K562 (cell line): ENCODE results near the gene PFKFB2. TPM values are rescaled to one million over a fixed set of nuclear protein-coding genes. Genes with fewer than 3 reads are reported as not detected.
A peak's percentile ranks its signal among the peaks of the same experiment; 100 is the strongest.

Experiments used
- JUN ChIP-seq, 2 experiments: sonication (generic) in 1 of 2; formaldehyde crosslinking in 1 of 2; IDR thresholded peaks; 2 replicates each; pipeline versions ENCODE4 v1.6.1 to v1.8.0; 2012 to 2022; ENCODE audit warnings: borderline replicate concordance in 2 of 2, mild to moderate bottlenecking in 2 of 2, improper control_type of control experiment in 1 of 2, low read depth in 1 of 2, low read length in 1 of 2, missing genetic modification reagents in 1 of 2
- ZNF282 ChIP-seq: sonication (generic); formaldehyde crosslinking; IDR thresholded peaks from 2 replicates; pipeline ENCODE4 v1.8.1; 2023; ENCODE audit warnings: missing genetic modification reagents
- ZNF407 ChIP-seq: fragments of 450-650 bp; IDR thresholded peaks from 2 replicates; pipeline ENCODE4 v1.6.1; 2016; ENCODE audit warnings: low read depth
- polyA plus RNA-seq, 8 experiments: library from polyadenylated mRNA; depleted of rRNA in 4 of 8; stranded (reverse) in 5 of 8; unstranded in 3 of 8; fragments of >200 nt; fragmentation: Nextera tagmentation in 2 of 8; fragmentation: Illumina TruSeq in 1 of 8; extraction: Ambion mirVana in 2 of 8; extraction: Trizol in 1 of 8; gene quantifications; 2 replicates each; pipeline versions ENCODE4 v1.2.1 to v1.2.3, GENCODE V29; 2011 to 2014; ENCODE audit warnings: inconsistent platforms in 1 of 8, missing spikeins in 1 of 8
- total RNA-seq, 7 experiments: library from RNA; depleted of rRNA in 6 of 7; stranded (reverse); fragments of >200 nt in 6 of 7; fragmentation: Illumina TruSeq in 2 of 7; extraction: Trizol in 2 of 7; gene quantifications; 2 replicates each; pipeline versions ENCODE4 v1.2.1 to v1.2.3, GENCODE V29; 2011 to 2021; ENCODE audit warnings: low replicate concordance in 1 of 7

Gene PFKFB2
- total and polyA plus RNA-seq, 9 of the 15 experiments (the other 6 are each of a cell fraction or from before 2014, with no cell fraction given): 6.9 to 26.0 (median 16.4) TPM

GRCh38 chr1:207051191-207051943 lies 1.7 kb upstream of the PFKFB2 start, which contains the start of gene YOD1 (continued):
- TF ChIP-seq ZNF407: no peak
- no peak for TF ChIP-seq ZNF282 (CRISPR knock-in tag)
- TF ChIP-seq JUN (IDR thresholded peaks at IDR 0.05; ENCODE audit: borderline replicate concordance, low read depth, low read length): peak; percentile 52; the same call in 1 of the 2 replicates
- TF ChIP-seq JUN (CRISPR knock-in tag; IDR thresholded peaks at IDR 0.05; ENCODE audit: borderline replicate concordance): no peak
